ENCODE measurements around the gene COL24A1.

The COL24A1 gene

DNA sequence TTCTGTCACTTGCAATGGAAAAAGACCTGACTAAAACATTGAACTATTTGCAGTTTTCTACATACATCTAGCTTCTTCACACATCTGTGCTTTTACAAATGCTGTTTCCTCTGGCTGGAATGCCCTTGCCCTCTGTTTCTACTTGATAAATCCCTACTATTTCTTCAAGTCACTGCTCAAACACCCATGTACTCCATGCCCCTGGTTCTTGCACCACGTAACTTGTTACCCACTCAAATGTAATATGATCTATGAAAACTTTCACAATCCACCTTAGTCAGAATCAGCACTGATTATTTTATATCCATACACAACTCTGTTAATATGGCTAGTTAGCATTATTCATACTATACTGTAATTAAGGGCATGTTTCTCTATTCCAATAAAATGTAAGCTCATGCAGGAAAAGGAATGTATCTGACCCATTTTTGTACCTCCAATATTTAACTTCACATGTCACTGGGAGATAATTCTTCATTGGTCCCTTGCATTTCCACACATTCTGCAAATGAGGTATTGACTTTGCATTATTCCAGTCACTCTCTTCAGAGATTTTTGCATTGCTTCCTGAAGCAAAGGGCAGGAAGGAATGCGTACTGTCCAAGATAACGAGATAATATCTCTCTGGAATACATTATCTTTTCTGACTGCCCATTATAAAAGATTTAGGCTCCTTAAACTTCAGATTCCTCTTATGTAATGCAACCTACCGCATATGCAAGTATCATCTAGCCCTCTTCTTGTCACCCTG, 158.3 kb downstream of the COL24A1 start:
- H3K4me3 ChIP-seq (ENCODE audit: low read depth, low read length): no peak overlapping the region
- CTCF ChIA-PET: no interaction called here
- DNase-seq (ENCODE audit: low read depth, low spot score): no peak
- TF ChIP-seq, protein P1, sequence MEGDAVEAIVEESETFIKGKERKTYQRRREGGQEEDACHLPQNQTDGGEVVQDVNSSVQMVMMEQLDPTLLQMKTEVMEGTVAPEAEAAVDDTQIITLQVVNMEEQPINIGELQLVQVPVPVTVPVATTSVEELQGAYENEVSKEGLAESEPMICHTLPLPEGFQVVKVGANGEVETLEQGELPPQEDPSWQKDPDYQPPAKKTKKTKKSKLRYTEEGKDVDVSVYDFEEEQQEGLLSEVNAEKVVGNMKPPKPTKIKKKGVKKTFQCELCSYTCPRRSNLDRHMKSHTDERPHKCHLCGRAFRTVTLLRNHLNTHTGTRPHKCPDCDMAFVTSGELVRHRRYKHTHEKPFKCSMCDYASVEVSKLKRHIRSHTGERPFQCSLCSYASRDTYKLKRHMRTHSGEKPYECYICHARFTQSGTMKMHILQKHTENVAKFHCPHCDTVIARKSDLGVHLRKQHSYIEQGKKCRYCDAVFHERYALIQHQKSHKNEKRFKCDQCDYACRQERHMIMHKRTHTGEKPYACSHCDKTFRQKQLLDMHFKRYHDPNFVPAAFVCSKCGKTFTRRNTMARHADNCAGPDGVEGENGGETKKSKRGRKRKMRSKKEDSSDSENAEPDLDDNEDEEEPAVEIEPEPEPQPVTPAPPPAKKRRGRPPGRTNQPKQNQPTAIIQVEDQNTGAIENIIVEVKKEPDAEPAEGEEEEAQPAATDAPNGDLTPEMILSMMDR (IDR thresholded peaks at IDR 0.05; ENCODE audit: insufficient read depth, low read length, missing control alignments): no peak
- POLR2A ChIA-PET: no interaction called here

DNA sequence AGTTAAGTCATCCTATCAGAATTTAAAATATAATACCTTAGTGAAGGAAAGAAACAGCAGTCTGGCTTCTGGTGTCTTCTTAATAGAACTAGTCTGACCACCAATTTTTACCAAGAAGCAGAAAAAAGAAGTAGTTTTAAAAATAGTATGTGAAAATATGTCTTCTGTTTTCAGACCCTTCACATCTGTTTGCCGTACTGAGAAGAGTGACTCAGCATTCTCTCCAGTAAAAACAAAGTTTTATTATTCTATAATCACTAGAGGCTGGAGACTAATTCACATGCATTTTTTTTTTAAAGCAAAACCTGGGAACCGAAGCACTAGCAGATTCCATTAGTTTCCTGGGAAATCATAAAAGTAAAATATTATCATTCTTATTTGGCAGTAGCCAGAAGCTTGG, 163.8 kb downstream of the COL24A1 start:
- CTCF ChIA-PET: interaction anchor here (1.5 kb wide), 1 partner anchor 15 kb away, joined by 3 read pairs; no protein-coding TSS in a partner anchor
- peak; percentile 42 for DNase-seq (ENCODE audit: low read depth, low spot score)
- H3K4me3 ChIP-seq (ENCODE audit: low read depth, low read length): no peak overlapping the region
- POLR2A ChIA-PET: no interaction called here
- TF ChIP-seq, protein P1 (IDR thresholded peaks at IDR 0.05; ENCODE audit: insufficient read depth, low read length, missing control alignments): no peak

DNA sequence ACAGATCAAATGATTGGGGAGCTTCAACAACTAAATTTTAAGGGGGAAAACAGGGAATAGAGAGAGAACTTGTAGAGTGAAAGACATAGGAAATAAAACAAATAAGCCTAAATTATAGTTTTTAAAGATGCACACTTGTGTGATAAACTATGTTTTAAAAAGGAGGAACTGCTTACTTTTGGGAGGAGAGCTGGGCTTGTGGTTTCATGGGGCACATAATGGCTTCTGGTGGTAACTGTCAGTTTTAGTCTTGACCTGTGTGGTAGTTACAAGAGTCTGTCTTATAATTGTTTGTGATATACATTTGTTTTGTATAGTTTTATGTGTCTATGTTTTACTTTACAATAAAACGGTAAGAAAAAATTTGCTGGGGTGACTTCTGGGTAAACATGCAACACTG, 165.3 kb downstream of the COL24A1 start:
- DNase-seq (ENCODE audit: low read depth, low spot score): no peak
- CTCF ChIA-PET: interaction anchor here (1.5 kb wide), 1 partner anchor 14 kb away, joined by 3 read pairs; no protein-coding TSS in a partner anchor
- TF ChIP-seq, protein P1 (IDR thresholded peaks at IDR 0.05; ENCODE audit: insufficient read depth, low read length, missing control alignments): no peak
- POLR2A ChIA-PET: no interaction called here
- H3K4me3 ChIP-seq (ENCODE audit: low read depth, low read length): no peak overlapping the region

- POLR2A ChIA-PET: no interaction called here
These were observed 171.9 kb downstream of the COL24A1 start for GRCh38 chr1:85984636-85985035.

GRCh38 chr1:85983316-85983715, 173.3 kb downstream of the COL24A1 start:
- ChIA-PET POLR2A (no interaction called here), CTCF (interaction anchor here (1.0 kb wide), 1 partner anchor 35 kb away, joined by 4 read pairs; no protein-coding TSS in a partner anchor)
- no peak for DNase-seq (ENCODE audit: low read depth, low spot score)
- no peak overlapping the region for H3K4me3 ChIP-seq (ENCODE audit: low read depth, low read length)
- TF ChIP-seq, protein P1 (IDR thresholded peaks at IDR 0.05; ENCODE audit: insufficient read depth, low read length, missing control alignments): no peak

More at GRCh38 chr1:85984636-85985035, 171.9 kb downstream of the COL24A1 start:
- TF ChIP-seq, protein P1 (IDR thresholded peaks at IDR 0.05; ENCODE audit: insufficient read depth, low read length, missing control alignments): no peak
- no peak for DNase-seq (ENCODE audit: low read depth, low spot score)
- CTCF ChIA-PET: no interaction called here
- no peak overlapping the region for H3K4me3 ChIP-seq (ENCODE audit: low read depth, low read length)

GRCh38 chr1:85976516-85977205, 179.9 kb downstream of the COL24A1 start:
- TF ChIP-seq, protein P1 (IDR thresholded peaks at IDR 0.05; ENCODE audit: insufficient read depth, low read length, missing control alignments): no peak
- DNase-seq (ENCODE audit: low read depth, low spot score): no peak
- H3K4me3 ChIP-seq (ENCODE audit: low read depth, low read length): no peak overlapping the region
- CTCF ChIA-PET: no interaction called here
- POLR2A ChIA-PET: no interaction called here

Measured in AG04449 (cell line).